B cell (primary cell): ENCODE results near the gene NPTX2.

Source experiments
- CTCF ChIP-seq: fragments of 200-600 bp; IDR thresholded peaks from one replicate; pipeline ENCODE4 v1.8.0; 2022; ENCODE audit warnings: antibody characterized with exemption, mild to moderate bottlenecking
- EZH2 ChIP-seq: IDR thresholded peaks from 2 replicates; pipeline ENCODE4 v1.6.1; 2012; ENCODE audit warnings: borderline replicate concordance, low read depth, mild to moderate bottlenecking, moderate library complexity, low read length; ENCODE audit not compliant: insufficient read depth, poor library complexity, severe bottlenecking

DNA sequence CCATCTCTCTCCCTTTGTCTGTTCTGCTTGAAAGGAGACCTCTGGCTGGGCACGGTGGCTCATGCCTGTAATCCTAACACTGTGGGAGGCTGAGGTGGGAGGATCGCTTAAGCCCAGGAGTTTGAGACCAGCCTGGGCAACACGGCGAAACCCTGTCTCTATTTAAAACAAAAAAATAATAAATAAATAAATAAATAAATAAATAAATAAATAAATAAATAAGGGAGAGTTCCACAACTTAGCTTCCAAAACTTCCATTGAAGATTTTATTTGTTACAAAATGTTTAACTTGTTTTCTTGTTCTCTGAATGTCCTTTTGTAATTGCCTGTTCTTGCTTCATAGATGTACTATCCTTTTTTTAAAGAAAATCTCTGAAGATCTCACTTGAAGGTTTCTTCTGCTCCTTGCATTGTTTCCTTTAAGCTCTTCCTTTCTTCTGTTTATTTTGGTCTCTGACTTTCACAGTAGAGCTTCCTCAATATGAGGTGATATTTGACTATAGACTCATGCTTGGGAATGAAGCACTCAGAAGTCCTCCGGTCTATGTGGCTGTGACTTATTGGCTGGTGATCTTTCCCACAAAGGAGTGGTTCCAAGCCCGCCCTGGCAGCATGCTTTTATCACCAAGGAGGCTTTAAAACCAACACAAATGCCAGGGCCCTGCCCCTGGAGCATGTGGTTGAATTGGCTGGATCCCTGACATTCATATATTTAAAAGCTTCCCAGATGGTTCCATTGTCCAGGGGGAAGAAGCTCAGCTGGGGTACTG, 18.1 kb upstream of the NPTX2 start:
- TF ChIP-seq EZH2 (no peak), CTCF (no peak)
